ENCODE results near the gene GLI3.

GLI3 gene

DNA sequence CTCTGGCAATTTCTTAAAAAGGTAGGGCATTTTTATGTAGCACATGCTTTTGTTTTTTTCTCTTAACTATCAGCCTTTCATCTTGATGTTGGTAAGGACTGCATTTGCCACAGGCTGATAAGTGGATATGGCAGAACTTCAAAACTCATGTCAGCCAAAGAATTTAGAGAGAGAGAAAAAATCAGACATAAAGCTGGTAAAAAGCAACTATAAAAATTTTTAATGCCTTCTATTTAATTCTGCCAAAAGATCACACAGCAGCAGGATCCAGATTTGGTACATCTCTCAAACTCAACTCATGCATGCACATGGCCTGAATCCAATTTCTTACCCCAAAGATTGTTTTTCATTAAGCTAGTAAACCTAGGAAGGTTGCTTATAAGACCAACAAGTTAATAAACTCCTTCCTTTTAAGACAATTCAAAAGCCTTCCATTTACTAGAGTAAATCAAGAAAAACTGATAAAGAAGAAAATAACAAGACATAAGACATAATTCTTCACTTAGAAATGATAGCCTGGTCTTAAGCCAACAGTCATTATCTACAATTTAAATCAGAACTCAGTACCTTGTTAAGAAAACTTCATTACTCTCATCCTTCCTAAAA, 69.3 kb downstream of the GLI3 start:
- DNase-seq: no peak

- DNase-seq: no peak
These were observed 69.8 kb downstream of the GLI3 start for GRCh38 chr7:42167206-42167605.

DNA sequence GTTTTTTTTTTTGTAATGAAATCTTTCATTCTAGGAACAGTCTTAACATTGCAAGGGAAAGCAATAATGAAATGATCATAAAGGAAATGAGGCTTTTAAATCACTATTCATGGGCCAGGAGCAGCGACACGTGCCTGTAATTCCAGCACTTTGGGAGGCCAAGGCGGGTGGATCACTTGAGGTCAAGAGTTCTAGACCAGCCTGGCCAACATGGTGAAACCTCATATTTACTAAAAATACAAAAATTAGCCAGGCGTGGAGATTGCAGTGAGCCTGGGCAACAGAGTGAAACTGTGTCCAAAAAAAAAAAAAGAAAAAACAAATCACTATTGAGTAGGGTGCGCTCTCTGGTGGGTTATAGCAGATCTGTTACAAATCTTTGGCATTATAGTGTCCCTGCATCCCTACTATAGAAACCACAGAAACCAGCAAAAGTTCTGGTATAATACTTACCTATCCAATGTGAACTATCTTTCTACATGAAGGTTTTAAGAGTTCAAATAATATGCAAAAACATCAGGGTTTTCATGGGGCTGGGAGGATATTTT, 72.1 kb downstream of the GLI3 start:
- no peak for DNase-seq

GRCh38 chr7:42162560-42163325, 74.3 kb downstream of the GLI3 start:
- no peak for DNase-seq

- no peak for DNase-seq
These were observed 75.3 kb downstream of the GLI3 start for GRCh38 chr7:42161719-42162118.

- DNase-seq: no peak
These were observed 75.9 kb downstream of the GLI3 start for GRCh38 chr7:42161110-42161509.

DNA sequence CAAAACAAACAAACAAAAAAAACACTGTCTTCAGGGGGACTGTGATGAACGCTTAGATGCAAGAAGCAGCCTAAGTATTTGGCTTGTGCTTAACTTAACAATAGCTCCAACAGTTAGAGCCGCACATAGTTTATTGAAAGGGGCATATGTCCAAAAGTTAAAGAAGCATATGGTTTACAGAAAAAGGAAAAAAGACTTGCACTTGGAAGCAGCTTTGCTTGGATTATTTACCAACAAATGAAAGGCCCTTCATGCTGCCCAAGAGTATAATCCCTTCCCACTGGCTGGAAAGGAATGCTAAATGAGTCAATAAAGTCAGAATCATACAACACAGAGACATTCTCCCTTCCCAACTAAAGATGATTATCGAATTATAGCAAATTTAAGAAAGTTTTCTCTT, 77.9 kb downstream of the GLI3 start:
- DNase-seq: no peak

GRCh38 chr7:42156967-42157721, 79.9 kb downstream of the GLI3 start:
- no peak for DNase-seq

DNA sequence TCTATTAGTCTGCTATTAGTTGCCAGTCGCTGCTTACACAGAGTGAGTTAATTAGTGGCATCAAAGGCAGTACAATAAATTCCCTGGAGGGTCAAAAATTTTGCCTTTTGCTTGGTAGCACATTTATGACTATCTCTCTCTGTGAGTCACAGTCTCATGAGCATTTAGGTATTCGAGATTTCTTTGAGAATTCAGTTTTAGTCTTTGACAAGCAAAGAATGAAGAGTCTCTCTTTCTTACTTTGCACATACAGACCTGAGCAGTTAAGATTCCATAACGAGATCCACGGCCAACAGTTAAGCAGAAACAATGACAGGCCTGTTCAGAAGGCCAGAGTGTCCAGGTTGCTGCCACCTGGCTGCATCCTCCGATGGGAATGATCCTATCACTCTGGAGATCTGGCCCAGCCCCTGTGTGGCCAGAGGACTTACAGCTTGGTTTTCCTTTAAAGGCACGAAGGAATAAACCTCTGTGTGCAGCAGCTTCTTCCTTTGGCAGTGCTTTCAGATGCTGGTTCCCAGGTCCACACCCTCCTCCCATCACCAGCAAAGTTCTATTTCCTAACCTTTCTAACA, 80.6 kb downstream of the GLI3 start:
- no peak for DNase-seq

DNA sequence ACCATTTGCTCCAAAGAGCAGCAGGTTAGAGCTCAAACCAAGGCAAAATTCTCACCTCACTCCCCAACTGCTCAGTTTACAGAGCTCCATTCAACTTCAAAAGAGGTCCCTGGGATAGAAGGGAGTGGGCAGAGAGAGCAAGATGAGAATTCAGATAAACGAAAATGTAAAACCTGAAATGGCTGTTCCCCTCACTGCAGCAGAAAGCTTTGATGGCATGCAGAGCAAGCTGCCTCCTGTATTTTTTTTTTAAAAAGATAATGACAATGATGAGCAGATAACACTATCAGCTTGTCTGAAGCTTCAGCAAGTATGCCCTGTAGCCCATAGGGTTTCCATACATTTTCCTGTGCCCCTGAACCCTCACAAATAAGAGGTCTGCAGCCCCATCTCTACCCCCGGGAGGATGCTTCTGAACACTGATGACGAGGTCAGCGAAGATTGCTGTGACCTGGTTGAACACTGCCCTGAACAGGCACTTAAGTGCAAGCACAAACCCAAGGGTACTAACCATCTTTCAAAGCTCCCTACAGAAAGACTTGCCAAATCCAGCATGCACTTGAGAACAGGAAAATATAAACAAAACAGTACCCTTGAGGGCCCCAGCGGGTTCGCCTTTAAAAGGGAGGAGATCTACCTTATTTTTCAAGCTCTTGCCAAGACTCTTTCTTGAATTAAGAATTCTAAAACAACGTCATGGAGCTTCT, 81.3 kb downstream of the GLI3 start:
- no peak for DNase-seq

- no peak for DNase-seq
These were observed 82.8 kb downstream of the GLI3 start for GRCh38 chr7:42154173-42154572.

GRCh38 chr7:42152329-42153205, 84.4 kb downstream of the GLI3 start:
- DNase-seq: no peak

DNA sequence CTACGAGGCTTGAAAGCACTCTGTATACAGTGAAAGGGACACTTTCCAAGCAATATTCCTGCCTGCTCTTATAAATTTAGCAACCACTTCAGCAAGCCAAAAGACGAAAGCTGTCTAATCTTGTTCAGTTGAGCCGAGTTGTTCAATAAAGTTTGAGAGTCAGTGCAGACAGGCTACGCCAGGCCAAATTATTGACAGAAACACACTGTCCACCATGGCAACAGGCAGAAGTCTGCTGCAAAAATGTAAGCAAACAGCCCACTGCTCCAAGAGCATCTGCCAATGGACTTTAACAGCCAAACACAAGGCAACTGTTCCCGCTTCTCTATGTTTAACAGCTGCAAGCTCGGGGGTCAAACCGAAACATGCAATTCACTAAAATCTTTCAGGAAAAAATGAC, 85.7 kb downstream of the GLI3 start:
- DNase-seq: no peak

GRCh38 chr7:42145539-42145938, 91.5 kb downstream of the GLI3 start:
- DNase-seq: no peak

GRCh38 chr7:42144604-42145003, 92.4 kb downstream of the GLI3 start:
- DNase-seq: no peak

- no peak for DNase-seq
These were observed 93.1 kb downstream of the GLI3 start for GRCh38 chr7:42143711-42144600.

- DNase-seq: no peak
These were observed 94.9 kb downstream of the GLI3 start for GRCh38 chr7:42142089-42142488.

DNA sequence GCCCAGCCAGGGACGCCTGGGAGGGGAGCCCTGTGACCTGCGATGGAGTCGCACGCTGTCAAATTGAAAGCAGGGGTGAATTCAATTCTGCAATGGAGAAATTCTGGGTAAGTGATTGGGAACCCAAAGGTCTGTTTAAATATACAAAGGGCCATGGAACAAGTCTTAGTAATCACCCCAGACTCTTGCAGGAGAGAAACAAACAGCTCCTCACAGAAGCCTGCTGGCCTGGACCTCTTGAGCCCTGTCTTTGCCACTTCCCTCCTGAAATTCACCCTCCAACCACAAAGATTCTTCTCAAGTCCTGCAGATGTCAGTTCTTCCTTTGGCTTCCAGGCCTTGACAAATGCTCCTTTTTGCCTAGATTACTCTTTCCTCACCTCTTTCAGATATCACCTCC, 97.3 kb downstream of the GLI3 start:
- no peak for DNase-seq

GRCh38 chr7:42138691-42139090, 98.3 kb downstream of the GLI3 start:
- no peak for DNase-seq

DNA sequence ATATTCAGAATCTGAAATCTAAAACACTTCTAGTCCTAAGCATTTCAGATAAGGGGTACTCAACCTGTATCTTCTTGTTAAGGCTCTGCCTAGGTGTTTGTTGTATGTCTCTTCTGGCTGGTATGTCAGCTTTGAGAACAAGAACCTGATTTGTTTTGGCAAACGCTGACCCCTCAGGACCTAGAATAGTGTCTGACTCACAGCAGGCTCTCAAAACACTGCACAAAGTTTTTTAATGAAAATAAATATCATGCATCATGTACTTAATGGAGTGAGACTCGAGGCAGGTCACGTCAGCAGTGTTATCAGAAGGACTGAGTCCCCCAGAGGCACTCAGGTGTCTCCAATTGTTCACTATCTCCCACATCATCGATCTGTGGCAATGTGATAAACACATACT, 99.1 kb downstream of the GLI3 start:
- DNase-seq: no peak

- no peak for DNase-seq
These were observed 99.6 kb downstream of the GLI3 start for GRCh38 chr7:42137431-42137830.

All from activated T-cell treated with anti-CD3 and anti-CD28 coated beads for 4 hours (primary cell).